Breast epithelium (tissue), 4 donors: Measurements from ENCODE around the gene JAKMIP2. TPM values are rescaled to one million over a fixed set of nuclear protein-coding genes. Genes with fewer than 3 reads are reported as not detected.

ENCODE experiments used
- DNase-seq, 2 donors: peaks; one replicate each; pipeline ENCODE4 v3.0.0-alpha.2; 2019; ENCODE audit warnings: low spot score in 2 of 2
- H3K27ac ChIP-seq, 2 donors: fragments of 200-600 bp; sonication (generic) in 1 of 2; one replicate each; pipeline ENCODE4 v1.5.1; 2016 to 2019; ENCODE audit warnings: mild to moderate bottlenecking in 1 of 2
- H3K27me3 ChIP-seq, 2 donors: fragments of 200-600 bp; sonication (generic) in 1 of 2; one replicate each; pipeline versions ENCODE4 v1.5.1 to v1.6.0; 2017 to 2019; ENCODE audit warnings: control low read depth in 1 of 2, mild to moderate bottlenecking in 1 of 2
- H3K36me3 ChIP-seq: fragments of 200-600 bp; one replicate; pipeline ENCODE4 v1.5.1; 2019
- H3K4me1 ChIP-seq, 2 donors: fragments of 200-600 bp; sonication (generic); one replicate each; pipeline ENCODE4 v1.5.1; 2016 to 2019; ENCODE audit warnings: control low read depth in 1 of 2
- H3K4me3 ChIP-seq, 3 donors: fragments of 200-600 bp; sonication (generic); 1 replicate in 2 of 3; 2 replicates in 1 of 3; pipeline ENCODE4 v1.5.1; 2016 to 2019; ENCODE audit warnings: mild to moderate bottlenecking in 3 of 3, moderate library complexity in 2 of 3
- H3K9me3 ChIP-seq, 2 donors: fragments of 200-600 bp; sonication (generic) in 1 of 2; one replicate each; pipeline ENCODE4 v1.5.1; 2016 to 2019; ENCODE audit warnings: control low read depth in 1 of 2
- POLR2A ChIP-seq: fragments of 450-650 bp; IDR thresholded peaks from one replicate; pipeline ENCODE4 v1.6.1; 2016; ENCODE audit warnings: antibody characterized with exemption, mild to moderate bottlenecking, moderate library complexity
- POLR2AphosphoS5 ChIP-seq, 3 donors: sonication (generic); formaldehyde crosslinking; IDR thresholded peaks; one replicate each; pipeline ENCODE4 v1.6.1; 2017; ENCODE audit warnings: antibody characterized with exemption in 3 of 3
- intact Hi-C: fragments of 100-400 bp; cut with DNase I; formaldehyde crosslinking; loops from one replicate; pipeline ENCODE4 v1.15.1; 2023; ENCODE audit warnings: low total_unique reads
- total RNA-seq, 3 donors: library from RNA; depleted of rRNA; stranded (reverse); fragments of >200 nt; gene quantifications; one replicate each; pipeline ENCODE4 v1.1.0, GENCODE V29; 2016
- TF ChIP-seq, protein P1 (sequence below), 3 donors: fragments of 450-650 bp; IDR thresholded peaks; one replicate each; pipeline ENCODE4 v1.5.1; 2016 to 2017; ENCODE audit warnings: antibody characterized with exemption in 3 of 3, mild to moderate bottlenecking in 3 of 3, moderate library complexity in 3 of 3

Gene JAKMIP2
- total RNA-seq, 3 donors from 2014 or later = under 0.01 to 0.73 (median 0.64) TPM

DNA sequence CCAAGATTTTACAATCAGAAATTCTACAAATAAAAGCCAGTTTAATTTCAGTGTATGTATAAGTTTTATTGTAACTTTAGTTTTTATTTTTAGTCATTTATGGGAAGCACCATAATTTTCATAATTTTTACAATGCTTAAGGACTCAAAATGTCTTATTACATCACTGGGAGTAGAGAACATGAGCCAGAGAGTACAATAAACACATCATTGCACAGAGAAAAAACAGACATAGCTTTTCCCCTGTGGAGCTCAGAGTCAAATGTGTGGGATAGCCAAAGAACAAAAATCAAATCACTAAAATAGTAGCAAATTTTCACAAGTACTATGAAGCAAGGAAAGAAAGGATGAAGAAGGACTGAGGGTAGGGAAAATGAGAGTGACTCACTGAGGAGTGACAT lies 5.5 kb upstream of the JAKMIP2 start:
- no peaks in the 10 kb centered on the region for H3K4me1 ChIP-seq
- intact Hi-C loops = no loop called here
- H3K27me3 ChIP-seq = no peaks in the 10 kb centered on the region
- no peaks in the 10 kb centered on the region for H3K36me3 ChIP-seq
- TF ChIP-seq POLR2A (no peak), POLR2AphosphoS5 (IDR thresholded peaks at IDR 0.05) (no peak)
- TF ChIP-seq, protein P1, sequence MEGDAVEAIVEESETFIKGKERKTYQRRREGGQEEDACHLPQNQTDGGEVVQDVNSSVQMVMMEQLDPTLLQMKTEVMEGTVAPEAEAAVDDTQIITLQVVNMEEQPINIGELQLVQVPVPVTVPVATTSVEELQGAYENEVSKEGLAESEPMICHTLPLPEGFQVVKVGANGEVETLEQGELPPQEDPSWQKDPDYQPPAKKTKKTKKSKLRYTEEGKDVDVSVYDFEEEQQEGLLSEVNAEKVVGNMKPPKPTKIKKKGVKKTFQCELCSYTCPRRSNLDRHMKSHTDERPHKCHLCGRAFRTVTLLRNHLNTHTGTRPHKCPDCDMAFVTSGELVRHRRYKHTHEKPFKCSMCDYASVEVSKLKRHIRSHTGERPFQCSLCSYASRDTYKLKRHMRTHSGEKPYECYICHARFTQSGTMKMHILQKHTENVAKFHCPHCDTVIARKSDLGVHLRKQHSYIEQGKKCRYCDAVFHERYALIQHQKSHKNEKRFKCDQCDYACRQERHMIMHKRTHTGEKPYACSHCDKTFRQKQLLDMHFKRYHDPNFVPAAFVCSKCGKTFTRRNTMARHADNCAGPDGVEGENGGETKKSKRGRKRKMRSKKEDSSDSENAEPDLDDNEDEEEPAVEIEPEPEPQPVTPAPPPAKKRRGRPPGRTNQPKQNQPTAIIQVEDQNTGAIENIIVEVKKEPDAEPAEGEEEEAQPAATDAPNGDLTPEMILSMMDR (IDR thresholded peaks at IDR 0.05) = no peak
- no peaks in the 10 kb centered on the region for H3K9me3 ChIP-seq
- H3K4me3 ChIP-seq = no peak overlapping the region
- H3K27ac ChIP-seq = no peak overlapping the region
- no peak for DNase-seq

- intact Hi-C loops = no loop called here
- no peak for DNase-seq
- H3K9me3 ChIP-seq = no peaks in the 10 kb centered on the region
These were observed 3.6 kb upstream of the JAKMIP2 start for GRCh38 chr5:147786142-147786541.

GRCh38 chr5:147784146-147784987 lies 1.8 kb upstream of the JAKMIP2 start:
- no peak overlapping the region for H3K27ac ChIP-seq
- no peaks in the 10 kb centered on the region for H3K9me3 ChIP-seq
- H3K4me1 ChIP-seq = no peaks in the 10 kb centered on the region
- no peaks in the 10 kb centered on the region for H3K36me3 ChIP-seq
- H3K27me3 ChIP-seq = no peaks in the 10 kb centered on the region
- TF ChIP-seq POLR2A (no peak), POLR2AphosphoS5 (IDR thresholded peaks at IDR 0.05) (no peak)
- TF ChIP-seq, protein P1 (IDR thresholded peaks at IDR 0.05) = no peak
- H3K4me3 ChIP-seq = no peak overlapping the region
- DNase-seq = no peak
- intact Hi-C loops = no loop called here

More at GRCh38 chr5:147786142-147786541, 3.6 kb upstream of the JAKMIP2 start:
- Histone ChIP-seq H3K27me3 (no peaks in the 10 kb centered on the region), H3K36me3 (no peaks in the 10 kb centered on the region), H3K4me1 (no peaks in the 10 kb centered on the region), H3K4me3 (no peak overlapping the region), H3K27ac (no peak overlapping the region)
- TF ChIP-seq, protein P1 (IDR thresholded peaks at IDR 0.05) = no peak
- no peak for TF ChIP-seq POLR2A
- TF ChIP-seq POLR2AphosphoS5 (IDR thresholded peaks at IDR 0.05) = no peak

DNA sequence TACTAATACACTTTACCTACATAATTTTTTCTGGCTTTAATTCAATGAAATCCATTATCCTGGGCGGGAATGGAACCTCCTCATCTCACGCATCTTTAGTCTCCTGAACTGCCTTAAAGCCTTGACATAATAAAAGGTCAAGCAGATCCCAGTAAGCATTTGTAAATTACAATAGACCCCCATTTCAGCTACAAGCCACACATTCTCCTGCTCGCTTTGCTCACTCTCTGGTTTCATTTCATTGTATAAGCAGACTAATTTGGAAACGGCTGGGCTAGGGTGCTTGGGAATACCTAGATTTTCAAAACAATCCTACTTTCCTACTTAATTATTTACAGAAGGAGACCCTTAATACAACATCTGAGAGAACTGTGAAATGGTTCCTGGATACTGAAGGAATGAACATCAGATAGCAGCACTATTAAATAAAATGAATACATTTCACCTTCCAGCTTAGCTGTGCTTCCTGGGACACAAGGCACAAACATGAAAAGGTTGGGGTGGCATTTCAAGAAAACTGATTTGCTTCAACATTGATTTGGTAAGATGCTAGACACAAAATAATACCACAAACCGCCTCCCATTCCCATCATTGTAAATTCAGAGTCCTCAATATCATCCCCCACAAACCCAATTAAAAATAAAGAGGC lies 1.5 kb downstream of the JAKMIP2 start:
- TF ChIP-seq POLR2AphosphoS5 (IDR thresholded peaks at IDR 0.05) (no peak), POLR2A (no peak)
- TF ChIP-seq, protein P1 (IDR thresholded peaks at IDR 0.05) = no peak
- Histone ChIP-seq H3K27ac (no peak overlapping the region), H3K9me3 (no peaks in the 10 kb centered on the region), H3K36me3 (no peaks in the 10 kb centered on the region), H3K27me3 (no peaks in the 10 kb centered on the region), H3K4me1 (no peaks in the 10 kb centered on the region), H3K4me3 (no peak overlapping the region)
- no peak for DNase-seq
- intact Hi-C loops = no loop called here

DNA sequence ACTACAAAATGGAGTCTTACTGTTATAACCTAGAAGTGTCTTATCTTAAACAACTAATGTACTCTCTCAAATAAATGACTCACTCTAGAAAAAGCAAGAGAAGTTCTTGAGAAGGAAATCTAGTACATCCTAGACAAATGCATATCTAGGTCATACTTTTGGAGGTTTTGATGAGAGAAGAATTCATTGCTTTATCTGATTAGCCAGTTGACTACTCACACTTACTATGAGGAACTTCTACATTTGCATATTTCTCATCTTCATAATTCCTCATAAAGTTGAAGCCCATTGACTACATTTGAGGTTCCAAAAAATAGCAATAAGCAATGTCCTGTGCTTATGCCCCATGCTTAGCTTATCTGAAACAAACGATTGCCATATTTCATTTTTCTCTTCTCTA lies 2.8 kb downstream of the JAKMIP2 start:
- TF ChIP-seq, protein P1 (IDR thresholded peaks at IDR 0.05) = no peak
- no peak for TF ChIP-seq POLR2A
- TF ChIP-seq POLR2AphosphoS5 (IDR thresholded peaks at IDR 0.05) = no peak
- Histone ChIP-seq H3K27ac (no peak overlapping the region), H3K4me3 (no peak overlapping the region), H3K36me3 (no peaks in the 10 kb centered on the region), H3K4me1 (no peaks in the 10 kb centered on the region), H3K27me3 (no peaks in the 10 kb centered on the region), H3K9me3 (no peaks in the 10 kb centered on the region)
- no peak for DNase-seq
- intact Hi-C loops = no loop called here
